IMR-90 (cell line): Measurements from ENCODE around the gene SYNPO2L. TPM values are rescaled to one million over a fixed set of nuclear protein-coding genes. Genes with fewer than 3 reads are reported as not detected.
"Not testable (repeated sequence)": the region's sequence is repeated elsewhere in the genome, so short reads cannot be mapped to it uniquely, and the experiment has no call there.

Source experiments
- ATAC-seq: fragments of 200-7000 bp; cut with Tn5 transposase; 2 replicates; pipeline ENCODE4 v1.9.1; 2020; ENCODE audit warnings: low read depth, mild to moderate bottlenecking, moderate library complexity
- BruUV-seq: library from RNA; stranded (reverse); fragments of 400-500 nt; replicated peaks from 2 replicates; lab custom pipeline; 2021; lab: Mats Ljungman, UMichigan
- CTCF ChIA-PET: fragments of 300-600 bp; formaldehyde crosslinking; extraction: SDS; loops from one replicate; lab custom pipeline; 2021; ENCODE audit warnings: antibody characterized with exemption; lab: Yijun Ruan, JAX
- POLR2A ChIA-PET: fragments of 300-600 bp; sonication (Branson Sonifier 250); formaldehyde crosslinking; loops from one replicate; lab custom pipeline; 2022; ENCODE audit warnings: antibody characterized with exemption; ENCODE audit not compliant: unreplicated experiment; lab: Charles Lee
- DNase-seq: peaks from one replicate; pipeline ENCODE4 v3.0.0; 2013
- H2AFZ ChIP-seq: replicated peaks from 2 replicates; pipeline ENCODE3; 2013; ENCODE audit warnings: low read length, mild to moderate bottlenecking; ENCODE audit not compliant: poor library complexity
- H2AK5ac ChIP-seq: 2 replicates; pipeline ENCODE4 v1.6.1; 2013; ENCODE audit warnings: low read depth, low read length, inconsistent platforms
- H2AK9ac ChIP-seq: replicated peaks from 2 replicates; pipeline ENCODE3; 2013; ENCODE audit warnings: mild to moderate bottlenecking, low read depth, low read length, moderate library complexity; ENCODE audit not compliant: poor library complexity
- H2BK120ac ChIP-seq: 2 replicates; pipeline ENCODE4 v1.6.1; 2013; ENCODE audit warnings: low read depth, low read length, inconsistent platforms
- H2BK15ac ChIP-seq: 3 replicates; pipeline ENCODE4 v1.6.1; 2013; ENCODE audit warnings: low read depth, low read length, inconsistent platforms
- H2BK20ac ChIP-seq: 2 replicates; pipeline ENCODE4 v1.6.1; 2013; ENCODE audit warnings: low read depth, mild to moderate bottlenecking, inconsistent platforms, low read length, moderate library complexity
- H2BK5ac ChIP-seq: 2 replicates; pipeline ENCODE4 v1.6.1; 2013; ENCODE audit warnings: mild to moderate bottlenecking, low read depth, low read length, inconsistent platforms; ENCODE audit not compliant: poor library complexity, severe bottlenecking
- H3K14ac ChIP-seq: replicated peaks from 2 replicates; pipeline ENCODE4 v1.6.1; 2013; ENCODE audit warnings: low read depth, low read length, inconsistent platforms
- H3K18ac ChIP-seq: 2 replicates; pipeline ENCODE4 v1.6.1; 2013; ENCODE audit warnings: low read depth, low read length, control low read depth
- H3K23ac ChIP-seq: 2 replicates; pipeline ENCODE4 v1.6.1; 2013; ENCODE audit warnings: low read depth, low read length, inconsistent platforms
- H3K27ac ChIP-seq: 2 replicates; pipeline ENCODE4 v1.5.1; 2013; ENCODE audit warnings: mild to moderate bottlenecking, control low read depth, low read length; ENCODE audit not compliant: insufficient read depth
- H3K27me3 ChIP-seq: 2 replicates; pipeline ENCODE4 v1.6.1; 2013; ENCODE audit warnings: low read length; ENCODE audit not compliant: control insufficient read depth, insufficient read depth
- H3K36me3 ChIP-seq: 2 replicates; pipeline ENCODE4 v1.6.1; 2013; ENCODE audit warnings: low read length, mixed read lengths; ENCODE audit not compliant: control insufficient read depth, insufficient read depth
- H3K4ac ChIP-seq: 2 replicates; pipeline ENCODE4 v1.6.1; 2013; ENCODE audit warnings: low read depth, low read length, inconsistent platforms
- H3K4me1 ChIP-seq: 2 replicates; pipeline ENCODE4 v1.6.1; 2013; ENCODE audit warnings: low read length, mixed read lengths; ENCODE audit not compliant: control insufficient read depth, insufficient read depth
- H3K4me2 ChIP-seq: 2 replicates; pipeline ENCODE4 v1.6.1; 2013; ENCODE audit warnings: low read depth, mild to moderate bottlenecking, control low read depth, low read length, moderate library complexity
- H3K4me3 ChIP-seq: 2 replicates; pipeline ENCODE4 v1.5.1; 2013; ENCODE audit warnings: low read depth, mild to moderate bottlenecking, control low read depth, low read length, moderate library complexity; ENCODE audit not compliant: insufficient read depth
- H3K56ac ChIP-seq: 2 replicates; pipeline ENCODE4 v1.6.1; 2013; ENCODE audit warnings: low read length, inconsistent platforms; ENCODE audit not compliant: insufficient read depth; ENCODE audit errors: extremely low read depth
- H3K79me1 ChIP-seq, 2 experiments: 2 replicates each; pipeline ENCODE4 v1.6.1; 2013; ENCODE audit warnings: low read length in 2 of 2, inconsistent platforms in 1 of 2, low read depth in 1 of 2
- H3K9ac ChIP-seq: 2 replicates; pipeline ENCODE4 v1.6.1; 2013; ENCODE audit warnings: low read depth, low read length, control low read depth
- H3K9me1 ChIP-seq: 2 replicates; pipeline ENCODE4 v1.6.1; 2013; ENCODE audit warnings: low read length, inconsistent platforms; ENCODE audit not compliant: insufficient read depth
- H3K9me3 ChIP-seq: 2 replicates; pipeline ENCODE4 v1.6.1; 2013; ENCODE audit warnings: low read length; ENCODE audit not compliant: control insufficient read depth, insufficient read depth
- H4K20me1 ChIP-seq: 2 replicates; pipeline ENCODE4 v1.6.1; 2013; ENCODE audit warnings: low read length, inconsistent platforms; ENCODE audit not compliant: insufficient read depth
- H4K5ac ChIP-seq: 2 replicates; pipeline ENCODE4 v1.6.1; 2013; ENCODE audit warnings: mild to moderate bottlenecking, low read depth, low read length, control low read depth
- H4K8ac ChIP-seq, 2 experiments: 2 replicates each; pipeline ENCODE4 v1.6.1; 2013; ENCODE audit warnings: low read depth in 2 of 2, low read length in 2 of 2, control low read depth in 1 of 2, inconsistent platforms in 1 of 2
- H4K91ac ChIP-seq: 2 replicates; pipeline ENCODE4 v1.6.1; 2013; ENCODE audit warnings: low read depth, low read length, inconsistent platforms; ENCODE audit not compliant: insufficient read depth
- WGBS, 2 experiments: methylation state at CpG; one replicate each; pipeline versions ENCODE4 v1.1.5 to v1.1.7; 2013; ENCODE audit warnings: missing lambda C conversion rate in 2 of 2; ENCODE audit not compliant: insufficient read length in 1 of 2; ENCODE audit errors: extremely low coverage in 2 of 2; 5-methylcytosine and 5-hydroxymethylcytosine counted together
- dilution Hi-C: fragments of 300-500 bp; cut with HindIII; formaldehyde crosslinking; loops from one replicate; pipeline ENCODE4 v1.14.3; 2018; ENCODE audit warnings: low sequenced_read_pairs; ENCODE audit not compliant: unreplicated experiment
- in situ Hi-C: fragments of 300-500 bp; cut with MboI; formaldehyde crosslinking; loops from 3 replicates; pipeline ENCODE4 v1.14.3; 2019; ENCODE audit warnings: low sequenced_read_pairs, inconsistent platforms, mixed read lengths
- intact Hi-C: fragments of 100-400 bp; cut with micrococcal nuclease; formaldehyde crosslinking; loops from 2 replicates; pipeline ENCODE4 v1.10.0; 2022
- polyA plus RNA-seq, 3 experiments: library from polyadenylated mRNA; depleted of rRNA; stranded (reverse); fragments of >200 nt; gene quantifications; 2 replicates each; pipeline ENCODE4 v1.2.3, GENCODE V29; 2012; ENCODE audit warnings: low replicate concordance in 1 of 3
- total RNA-seq: library from RNA; depleted of rRNA; stranded (reverse); fragments of >200 nt; gene quantifications from 2 replicates; pipeline ENCODE4 v1.2.3, GENCODE V29; 2012

Gene SYNPO2L
- total and polyA plus RNA-seq, 2 of the 4 experiments (the other 2 are of a cell fraction): 0.18 to 0.62 TPM

- dilution Hi-C loops, H3K79me1 ChIP-seq, DNase-seq, H3K36me3 ChIP-seq, H4K8ac ChIP-seq, H2AFZ ChIP-seq, H4K5ac ChIP-seq, H3K4me1 ChIP-seq, H3K4ac ChIP-seq, H3K27me3 ChIP-seq, H3K18ac ChIP-seq, CTCF ChIA-PET, H2BK15ac ChIP-seq, H2AK5ac ChIP-seq, H3K9me1 ChIP-seq, H3K9ac ChIP-seq, H3K14ac ChIP-seq, H4K20me1 ChIP-seq, H2BK120ac ChIP-seq, ATAC-seq, POLR2A ChIA-PET, H4K91ac ChIP-seq, H2BK20ac ChIP-seq, in situ Hi-C loops, H3K56ac ChIP-seq, H3K23ac ChIP-seq, BruUV-seq, H3K4me2 ChIP-seq, intact Hi-C loops, H3K27ac ChIP-seq, H2BK5ac ChIP-seq, H2AK9ac ChIP-seq, H3K4me3 ChIP-seq, H3K9me3 ChIP-seq: not testable (repeated sequence)
- WGBS, 2 experiments: no CpG with 5 or more reads among the region's 1 CpG
Observed at GRCh38 chr10:73687641-73688040, 31.8 kb upstream of the SYNPO2L start.

- CTCF ChIA-PET, H4K5ac ChIP-seq, H3K36me3 ChIP-seq, H3K4ac ChIP-seq, ATAC-seq, H3K9ac ChIP-seq, H3K9me3 ChIP-seq, H3K27ac ChIP-seq, H2BK20ac ChIP-seq, H2BK15ac ChIP-seq, H3K27me3 ChIP-seq, H3K18ac ChIP-seq, intact Hi-C loops, H4K91ac ChIP-seq, dilution Hi-C loops, H3K4me1 ChIP-seq, H2AK5ac ChIP-seq, H4K8ac ChIP-seq, H3K56ac ChIP-seq, H2AK9ac ChIP-seq, H3K4me3 ChIP-seq, H3K14ac ChIP-seq, BruUV-seq, H3K4me2 ChIP-seq, H4K20me1 ChIP-seq, H2BK5ac ChIP-seq, POLR2A ChIA-PET, H2BK120ac ChIP-seq, H2AFZ ChIP-seq, H3K9me1 ChIP-seq, in situ Hi-C loops, DNase-seq, H3K79me1 ChIP-seq, H3K23ac ChIP-seq: not testable (repeated sequence)
- no CpG with 5 or more reads among the region's 20 CpGs for WGBS, 2 experiments
Observed at GRCh38 chr10:73674546-73674945, 18.7 kb upstream of the SYNPO2L start.
